Measurements from ENCODE around the gene PDCD6IP.

DNA sequence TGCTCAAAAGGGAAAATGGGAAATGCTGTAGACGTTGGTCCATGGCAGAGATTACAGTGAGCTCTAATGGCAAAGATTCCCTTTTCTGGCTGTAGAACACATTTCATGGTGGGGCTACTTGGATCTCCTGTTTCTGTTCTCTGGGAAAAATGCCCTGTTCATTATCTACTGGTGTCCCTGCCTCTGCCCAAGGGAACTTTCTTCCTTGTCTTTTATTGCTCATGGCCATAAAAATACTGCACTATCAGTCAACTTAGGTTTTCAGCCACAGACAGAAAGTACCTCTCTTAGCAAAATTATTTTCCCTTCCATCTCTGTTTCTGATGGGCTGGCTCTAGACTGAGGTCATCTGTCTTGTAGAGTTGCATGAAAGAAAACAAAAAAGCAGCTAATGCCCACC, 98.9 kb downstream of the PDCD6IP start:
- TF ChIP-seq, protein P1, sequence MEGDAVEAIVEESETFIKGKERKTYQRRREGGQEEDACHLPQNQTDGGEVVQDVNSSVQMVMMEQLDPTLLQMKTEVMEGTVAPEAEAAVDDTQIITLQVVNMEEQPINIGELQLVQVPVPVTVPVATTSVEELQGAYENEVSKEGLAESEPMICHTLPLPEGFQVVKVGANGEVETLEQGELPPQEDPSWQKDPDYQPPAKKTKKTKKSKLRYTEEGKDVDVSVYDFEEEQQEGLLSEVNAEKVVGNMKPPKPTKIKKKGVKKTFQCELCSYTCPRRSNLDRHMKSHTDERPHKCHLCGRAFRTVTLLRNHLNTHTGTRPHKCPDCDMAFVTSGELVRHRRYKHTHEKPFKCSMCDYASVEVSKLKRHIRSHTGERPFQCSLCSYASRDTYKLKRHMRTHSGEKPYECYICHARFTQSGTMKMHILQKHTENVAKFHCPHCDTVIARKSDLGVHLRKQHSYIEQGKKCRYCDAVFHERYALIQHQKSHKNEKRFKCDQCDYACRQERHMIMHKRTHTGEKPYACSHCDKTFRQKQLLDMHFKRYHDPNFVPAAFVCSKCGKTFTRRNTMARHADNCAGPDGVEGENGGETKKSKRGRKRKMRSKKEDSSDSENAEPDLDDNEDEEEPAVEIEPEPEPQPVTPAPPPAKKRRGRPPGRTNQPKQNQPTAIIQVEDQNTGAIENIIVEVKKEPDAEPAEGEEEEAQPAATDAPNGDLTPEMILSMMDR (conservative IDR thresholded peaks at IDR 0.05): no peak
- TF ChIP-seq ZFX (IDR thresholded peaks at IDR 0.05): no peak
